Right atrium auricular region (tissue), 2 donors: Measurements from ENCODE around the gene C10orf120. TPM values are rescaled to one million over a fixed set of nuclear protein-coding genes. Genes with fewer than 3 reads are reported as not detected.

Experiments
- DNase-seq: peaks from one replicate; pipeline ENCODE4 v3.0.0-alpha.2; 2019; ENCODE audit warnings: low spot score
- H3K27ac ChIP-seq, 2 donors: fragments of 200-600 bp; sonication (generic); 1 replicate in 1 of 2; 2 replicates in 1 of 2; pipeline ENCODE4 v1.5.1; 2016 to 2019
- H3K27me3 ChIP-seq, 2 donors: fragments of 200-600 bp; sonication (generic); one replicate each; pipeline versions ENCODE4 v1.5.1 to v1.6.0; 2017 to 2019
- H3K36me3 ChIP-seq: fragments of 200-600 bp; sonication (generic); one replicate; pipeline ENCODE4 v1.5.1; 2016
- H3K4me1 ChIP-seq, 2 donors: fragments of 200-600 bp; sonication (generic); one replicate each; pipeline versions ENCODE4 v1.5.1 to v1.6.0; 2017 to 2019
- H3K4me3 ChIP-seq, 2 donors: fragments of 200-600 bp; sonication (generic); 1 replicate in 1 of 2; 2 replicates in 1 of 2; pipeline ENCODE4 v1.5.1; 2017 to 2019; ENCODE audit warnings: mild to moderate bottlenecking in 1 of 2, moderate library complexity in 1 of 2
- H3K9me3 ChIP-seq, 2 donors: fragments of 200-600 bp; sonication (generic); one replicate each; pipeline ENCODE4 v1.5.1; 2019
- total RNA-seq, 2 donors: library from RNA; depleted of rRNA; stranded (reverse); fragments of >200 nt; gene quantifications; one replicate each; pipeline ENCODE4 v1.1.0, GENCODE V29; 2016
- TF ChIP-seq, protein P1 (sequence below), 2 donors: fragments of 200-600 bp; sonication (generic); IDR thresholded peaks; one replicate each; pipeline ENCODE4 v1.5.1; 2019; ENCODE audit warnings: antibody characterized with exemption in 2 of 2

C10orf120 gene
- total RNA-seq, 2 donors from 2014 or later = not detected

GRCh38 chr10:122659126-122659525, 40.5 kb downstream of the C10orf120 start:
- H3K9me3 ChIP-seq = no peaks in the 10 kb centered on the region
- H3K4me1 ChIP-seq = no peaks in the 10 kb centered on the region
- DNase-seq = no peak
- H3K36me3 ChIP-seq = no peaks in the 10 kb centered on the region
- no peak overlapping the region for H3K4me3 ChIP-seq
- no peak overlapping the region for H3K27ac ChIP-seq
- TF ChIP-seq, protein P1, sequence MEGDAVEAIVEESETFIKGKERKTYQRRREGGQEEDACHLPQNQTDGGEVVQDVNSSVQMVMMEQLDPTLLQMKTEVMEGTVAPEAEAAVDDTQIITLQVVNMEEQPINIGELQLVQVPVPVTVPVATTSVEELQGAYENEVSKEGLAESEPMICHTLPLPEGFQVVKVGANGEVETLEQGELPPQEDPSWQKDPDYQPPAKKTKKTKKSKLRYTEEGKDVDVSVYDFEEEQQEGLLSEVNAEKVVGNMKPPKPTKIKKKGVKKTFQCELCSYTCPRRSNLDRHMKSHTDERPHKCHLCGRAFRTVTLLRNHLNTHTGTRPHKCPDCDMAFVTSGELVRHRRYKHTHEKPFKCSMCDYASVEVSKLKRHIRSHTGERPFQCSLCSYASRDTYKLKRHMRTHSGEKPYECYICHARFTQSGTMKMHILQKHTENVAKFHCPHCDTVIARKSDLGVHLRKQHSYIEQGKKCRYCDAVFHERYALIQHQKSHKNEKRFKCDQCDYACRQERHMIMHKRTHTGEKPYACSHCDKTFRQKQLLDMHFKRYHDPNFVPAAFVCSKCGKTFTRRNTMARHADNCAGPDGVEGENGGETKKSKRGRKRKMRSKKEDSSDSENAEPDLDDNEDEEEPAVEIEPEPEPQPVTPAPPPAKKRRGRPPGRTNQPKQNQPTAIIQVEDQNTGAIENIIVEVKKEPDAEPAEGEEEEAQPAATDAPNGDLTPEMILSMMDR (IDR thresholded peaks at IDR 0.05) = no peak
- no peaks in the 10 kb centered on the region for H3K27me3 ChIP-seq

- no peak overlapping the region for H3K27ac ChIP-seq
- H3K27me3 ChIP-seq = no peaks in the 10 kb centered on the region
- TF ChIP-seq, protein P1 (IDR thresholded peaks at IDR 0.05) = no peak
- no peaks in the 10 kb centered on the region for H3K4me1 ChIP-seq
- DNase-seq = no peak
- no peaks in the 10 kb centered on the region for H3K9me3 ChIP-seq
- H3K4me3 ChIP-seq = no peak overlapping the region
- no peaks in the 10 kb centered on the region for H3K36me3 ChIP-seq
Observed at GRCh38 chr10:122658356-122659049, 41.1 kb downstream of the C10orf120 start.

- Histone ChIP-seq H3K27me3 (no peaks in the 10 kb centered on the region), H3K27ac (no peak overlapping the region), H3K9me3 (no peaks in the 10 kb centered on the region), H3K4me1 (no peaks in the 10 kb centered on the region), H3K4me3 (no peak overlapping the region), H3K36me3 (no peaks in the 10 kb centered on the region)
- DNase-seq = no peak
- TF ChIP-seq, protein P1 (IDR thresholded peaks at IDR 0.05) = no peak
Observed at GRCh38 chr10:122657729-122658128, 41.9 kb downstream of the C10orf120 start.

- no peak for DNase-seq
Observed at GRCh38 chr10:122657255-122657654, 42.4 kb downstream of the C10orf120 start.

GRCh38 chr10:122656741-122657140, 42.9 kb downstream of the C10orf120 start:
- no peaks in the 10 kb centered on the region for H3K36me3 ChIP-seq
- no peaks in the 10 kb centered on the region for H3K4me1 ChIP-seq
- no peaks in the 10 kb centered on the region for H3K9me3 ChIP-seq
- no peak overlapping the region for H3K4me3 ChIP-seq
- no peak overlapping the region for H3K27ac ChIP-seq
- no peaks in the 10 kb centered on the region for H3K27me3 ChIP-seq
- TF ChIP-seq, protein P1 (IDR thresholded peaks at IDR 0.05) = no peak
- DNase-seq = no peak

More at GRCh38 chr10:122657255-122657654, 42.4 kb downstream of the C10orf120 start:
- H3K27me3 ChIP-seq = no peaks in the 10 kb centered on the region
- H3K27ac ChIP-seq = no peak overlapping the region
- no peaks in the 10 kb centered on the region for H3K9me3 ChIP-seq
- no peaks in the 10 kb centered on the region for H3K4me1 ChIP-seq
- no peaks in the 10 kb centered on the region for H3K36me3 ChIP-seq
- TF ChIP-seq, protein P1 (IDR thresholded peaks at IDR 0.05) = no peak
- no peak overlapping the region for H3K4me3 ChIP-seq

DNA sequence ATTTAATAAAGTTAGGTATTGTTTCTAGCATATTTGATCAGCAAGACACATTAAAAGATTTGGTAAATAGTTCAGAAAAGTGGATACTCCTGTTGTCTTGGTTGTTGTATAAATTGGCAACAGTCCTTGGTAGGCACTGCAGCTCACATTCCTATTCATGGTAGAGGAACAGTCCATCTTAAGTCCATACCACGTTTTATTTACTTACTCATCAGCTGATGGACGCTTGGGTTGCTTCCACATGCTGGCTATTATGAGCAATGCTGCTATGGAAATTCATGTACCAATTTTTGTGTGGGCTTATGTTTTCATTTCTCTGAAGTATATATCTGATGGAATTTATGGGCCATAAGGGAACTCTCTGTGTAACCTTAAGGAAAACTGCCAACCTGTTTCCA, 43.3 kb downstream of the C10orf120 start:
- Histone ChIP-seq H3K4me1 (no peaks in the 10 kb centered on the region), H3K9me3 (no peaks in the 10 kb centered on the region), H3K27ac (no peak overlapping the region), H3K36me3 (no peaks in the 10 kb centered on the region), H3K4me3 (no peak overlapping the region), H3K27me3 (no peaks in the 10 kb centered on the region)
- TF ChIP-seq, protein P1 (IDR thresholded peaks at IDR 0.05) = no peak
- DNase-seq = no peak
